ENCODE data around the gene LAMP5. TPM values are rescaled to one million over a fixed set of nuclear protein-coding genes. Genes with fewer than 3 reads are reported as not detected.

LAMP5 gene
- polyA plus RNA-seq, 1 donor (not counting 4 experiments of a cell fraction or from before 2014, with no cell fraction given) = not detected

GRCh38 chr20:9577397-9577796, 63.0 kb downstream of the LAMP5 start:
- Histone ChIP-seq H3K9me1 (ENCODE audit: control insufficient read depth, extremely low read depth, insufficient read depth, low read length) (no peaks in the 10 kb centered on the region), H3K36me3 (ENCODE audit: control insufficient read depth in 2 of 2, extremely low read depth in 1 of 2, insufficient read depth in 2 of 2, low read length in 2 of 2) (no peaks in the 10 kb centered on the region), H3K4me1 (ENCODE audit: control insufficient read depth, extremely low read depth, insufficient read depth, low read length) (no peaks in the 10 kb centered on the region), H3K79me2 (ENCODE audit: control insufficient read depth, insufficient read depth, low read length) (no peaks in the 10 kb centered on the region), H3K4me2 (ENCODE audit: control insufficient read depth, extremely low read depth, insufficient read depth, low read depth, low read length) (no peak overlapping the region), H3K27ac (ENCODE audit: control insufficient read depth, insufficient read depth, low read length) (no peak overlapping the region), H2AFZ (ENCODE audit: control insufficient read depth, low read length) (no peak overlapping the region), H3K4me3 (ENCODE audit: control insufficient read depth in 2 of 3, extremely low read depth in 1 of 3, insufficient read depth in 2 of 3, low read depth in 1 of 3, low read length in 3 of 3) (no peak overlapping the region), H4K20me1 (ENCODE audit: control insufficient read depth, extremely low read depth, insufficient read depth, low read length) (no peaks in the 10 kb centered on the region), H3K9me3 (ENCODE audit: control insufficient read depth, low read depth, low read length) (no peaks in the 10 kb centered on the region), H3K27me3 (ENCODE audit: control insufficient read depth, extremely low read depth, insufficient read depth, low read length) (no peaks in the 10 kb centered on the region), H3K9ac (ENCODE audit: control insufficient read depth, extremely low read depth, insufficient read depth, low read length) (no peak overlapping the region)
- DNase-seq (ENCODE audit: low read depth, low spot score) = no peak
- no peak for FAIRE-seq
- no peak for TF ChIP-seq EZH2 (IDR thresholded peaks at IDR 0.05; ENCODE audit: low read length)
- TF ChIP-seq, protein P1, sequence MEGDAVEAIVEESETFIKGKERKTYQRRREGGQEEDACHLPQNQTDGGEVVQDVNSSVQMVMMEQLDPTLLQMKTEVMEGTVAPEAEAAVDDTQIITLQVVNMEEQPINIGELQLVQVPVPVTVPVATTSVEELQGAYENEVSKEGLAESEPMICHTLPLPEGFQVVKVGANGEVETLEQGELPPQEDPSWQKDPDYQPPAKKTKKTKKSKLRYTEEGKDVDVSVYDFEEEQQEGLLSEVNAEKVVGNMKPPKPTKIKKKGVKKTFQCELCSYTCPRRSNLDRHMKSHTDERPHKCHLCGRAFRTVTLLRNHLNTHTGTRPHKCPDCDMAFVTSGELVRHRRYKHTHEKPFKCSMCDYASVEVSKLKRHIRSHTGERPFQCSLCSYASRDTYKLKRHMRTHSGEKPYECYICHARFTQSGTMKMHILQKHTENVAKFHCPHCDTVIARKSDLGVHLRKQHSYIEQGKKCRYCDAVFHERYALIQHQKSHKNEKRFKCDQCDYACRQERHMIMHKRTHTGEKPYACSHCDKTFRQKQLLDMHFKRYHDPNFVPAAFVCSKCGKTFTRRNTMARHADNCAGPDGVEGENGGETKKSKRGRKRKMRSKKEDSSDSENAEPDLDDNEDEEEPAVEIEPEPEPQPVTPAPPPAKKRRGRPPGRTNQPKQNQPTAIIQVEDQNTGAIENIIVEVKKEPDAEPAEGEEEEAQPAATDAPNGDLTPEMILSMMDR (optimal IDR thresholded peaks at IDR 0.05 in 1 of 3, IDR thresholded peaks at IDR 0.05 in 1 of 3, conservative IDR thresholded peaks at IDR 0.05 in 1 of 3; ENCODE audit: extremely low read depth in 1 of 3, insufficient read depth in 2 of 3, low read length in 3 of 3) = no peak
- dilution Hi-C loops (cut with MboI; ENCODE audit: extremely low pct_ligation_motif_present, low sequenced_read_pairs) = no loop called here

DNA sequence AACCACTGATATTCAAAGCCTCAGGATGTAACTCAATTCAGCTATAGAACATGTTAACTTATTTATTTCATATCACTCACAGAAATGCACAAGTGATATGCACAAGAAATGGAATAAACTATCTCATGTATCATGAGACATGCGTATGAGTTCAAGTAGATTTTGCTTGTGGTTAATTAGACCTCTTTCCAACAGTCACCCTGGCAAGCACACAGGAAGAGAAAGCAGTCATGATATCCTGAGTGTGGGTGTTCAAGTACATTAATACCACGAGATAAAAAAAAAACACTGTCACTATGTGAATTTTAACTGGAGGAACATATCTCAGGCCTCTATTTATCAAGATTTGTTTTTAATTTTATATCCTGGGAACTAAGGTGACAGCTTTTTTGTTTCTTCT, 64.2 kb downstream of the LAMP5 start:
- Histone ChIP-seq H4K20me1 (ENCODE audit: control insufficient read depth, extremely low read depth, insufficient read depth, low read length) (no peaks in the 10 kb centered on the region), H2AFZ (ENCODE audit: control insufficient read depth, low read length) (no peak overlapping the region), H3K36me3 (ENCODE audit: control insufficient read depth in 2 of 2, extremely low read depth in 1 of 2, insufficient read depth in 2 of 2, low read length in 2 of 2) (no peaks in the 10 kb centered on the region), H3K4me3 (ENCODE audit: control insufficient read depth in 2 of 3, extremely low read depth in 1 of 3, insufficient read depth in 2 of 3, low read depth in 1 of 3, low read length in 3 of 3) (no peak overlapping the region), H3K79me2 (ENCODE audit: control insufficient read depth, insufficient read depth, low read length) (no peaks in the 10 kb centered on the region), H3K27me3 (ENCODE audit: control insufficient read depth, extremely low read depth, insufficient read depth, low read length) (no peaks in the 10 kb centered on the region), H3K9me3 (ENCODE audit: control insufficient read depth, low read depth, low read length) (no peaks in the 10 kb centered on the region), H3K27ac (ENCODE audit: control insufficient read depth, insufficient read depth, low read length) (no peak overlapping the region), H3K9ac (ENCODE audit: control insufficient read depth, extremely low read depth, insufficient read depth, low read length) (no peak overlapping the region), H3K4me2 (ENCODE audit: control insufficient read depth, extremely low read depth, insufficient read depth, low read depth, low read length) (no peak overlapping the region), H3K4me1 (ENCODE audit: control insufficient read depth, extremely low read depth, insufficient read depth, low read length) (no peaks in the 10 kb centered on the region), H3K9me1 (ENCODE audit: control insufficient read depth, extremely low read depth, insufficient read depth, low read length) (no peaks in the 10 kb centered on the region)
- dilution Hi-C loops (cut with MboI; ENCODE audit: extremely low pct_ligation_motif_present, low sequenced_read_pairs) = no loop called here
- DNase-seq (ENCODE audit: low read depth, low spot score) (no peak), FAIRE-seq (no peak)
- TF ChIP-seq, protein P1 (optimal IDR thresholded peaks at IDR 0.05 in 1 of 3, IDR thresholded peaks at IDR 0.05 in 1 of 3, conservative IDR thresholded peaks at IDR 0.05 in 1 of 3; ENCODE audit: extremely low read depth in 1 of 3, insufficient read depth in 2 of 3, low read length in 3 of 3) = no peak
- no peak for TF ChIP-seq EZH2 (IDR thresholded peaks at IDR 0.05; ENCODE audit: low read length)
